GM18505 (cell line): Measurements from ENCODE around the gene DSTN.

Source experiments
- ATAC-seq: cut with Tn5 transposase; IDR thresholded peaks from one replicate; pipeline ENCODE4 v1.9.1; 2021; ENCODE audit not compliant: unreplicated experiment
- POLR2A ChIP-seq: IDR thresholded peaks from 4 replicates; pipeline ENCODE4 v1.6.1; 2011; ENCODE audit warnings: borderline replicate concordance; ENCODE audit not compliant: insufficient read depth, insufficient read length; ENCODE audit errors: extremely low read depth

The DSTN gene

GRCh38 chr20:17640146-17640874 lies 70.4 kb downstream of the DSTN start:
- TF ChIP-seq POLR2A: no peak
- no peak for ATAC-seq

DNA sequence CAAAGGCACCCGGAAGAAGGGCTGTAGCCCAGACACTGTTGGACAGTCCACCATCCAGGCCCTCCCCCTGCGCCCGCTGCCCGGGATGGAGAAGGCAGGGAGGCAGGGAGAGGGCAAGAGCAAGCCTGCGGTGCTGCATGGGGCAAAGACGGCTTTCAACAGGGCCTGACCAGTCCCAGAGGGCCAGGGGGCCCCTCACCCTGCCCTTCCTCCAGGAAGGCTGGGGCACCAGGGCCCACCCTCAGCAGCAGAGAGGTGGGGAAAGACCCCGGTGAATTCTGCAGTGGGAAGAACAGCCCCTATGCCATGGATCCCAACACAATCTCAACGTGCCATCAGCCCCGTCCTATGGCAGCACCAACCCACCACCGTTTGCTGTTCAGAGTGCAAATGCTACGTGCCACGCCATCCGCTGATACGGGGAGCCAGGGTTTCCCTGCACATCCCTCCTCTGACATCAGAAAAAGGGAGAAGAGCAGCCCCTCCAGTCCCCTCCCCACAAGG lies 71.1 kb downstream of the DSTN start:
- ATAC-seq: no peak
- TF ChIP-seq POLR2A: no peak

DNA sequence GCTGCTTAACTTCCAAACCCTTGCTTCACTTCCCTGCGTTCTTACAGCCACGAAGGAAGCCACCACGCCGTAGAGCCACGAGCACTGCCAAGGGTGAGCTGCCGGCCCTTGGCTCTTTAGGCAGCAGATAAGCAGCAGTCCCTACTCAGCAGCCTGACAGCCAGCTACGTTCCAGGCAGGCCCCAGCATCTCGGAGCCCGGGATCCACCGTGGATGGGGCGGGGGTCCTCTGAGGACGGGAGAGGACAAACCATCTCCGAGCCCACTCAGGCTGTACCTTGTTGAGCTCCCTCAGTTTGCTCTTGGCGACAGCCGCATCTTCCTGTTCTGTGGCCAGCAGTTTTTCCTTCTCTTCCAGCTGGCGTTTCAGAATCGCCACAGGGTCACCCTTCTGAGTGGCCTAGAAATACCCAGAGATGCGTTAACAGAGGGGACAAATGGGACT lies 71.7 kb downstream of the DSTN start:
- no peak for ATAC-seq
- no peak for TF ChIP-seq POLR2A

GRCh38 chr20:17641993-17642392 lies 72.1 kb downstream of the DSTN start:
- no peak for TF ChIP-seq POLR2A
- no peak for ATAC-seq

- TF ChIP-seq POLR2A: no peak
- no peak for ATAC-seq
Observed at GRCh38 chr20:17642404-17643269, 72.8 kb downstream of the DSTN start.

- TF ChIP-seq POLR2A: no peak
- ATAC-seq: no peak
Observed at GRCh38 chr20:17643531-17644188, 73.8 kb downstream of the DSTN start.

- TF ChIP-seq POLR2A: no peak
- ATAC-seq: no peak
Observed at GRCh38 chr20:17644451-17644850, 74.6 kb downstream of the DSTN start.

- TF ChIP-seq POLR2A: no peak
- ATAC-seq: no peak
Observed at GRCh38 chr20:17645010-17645409, 75.1 kb downstream of the DSTN start.

GRCh38 chr20:17645546-17646208 lies 75.8 kb downstream of the DSTN start:
- no peak for ATAC-seq
- TF ChIP-seq POLR2A: no peak

DNA sequence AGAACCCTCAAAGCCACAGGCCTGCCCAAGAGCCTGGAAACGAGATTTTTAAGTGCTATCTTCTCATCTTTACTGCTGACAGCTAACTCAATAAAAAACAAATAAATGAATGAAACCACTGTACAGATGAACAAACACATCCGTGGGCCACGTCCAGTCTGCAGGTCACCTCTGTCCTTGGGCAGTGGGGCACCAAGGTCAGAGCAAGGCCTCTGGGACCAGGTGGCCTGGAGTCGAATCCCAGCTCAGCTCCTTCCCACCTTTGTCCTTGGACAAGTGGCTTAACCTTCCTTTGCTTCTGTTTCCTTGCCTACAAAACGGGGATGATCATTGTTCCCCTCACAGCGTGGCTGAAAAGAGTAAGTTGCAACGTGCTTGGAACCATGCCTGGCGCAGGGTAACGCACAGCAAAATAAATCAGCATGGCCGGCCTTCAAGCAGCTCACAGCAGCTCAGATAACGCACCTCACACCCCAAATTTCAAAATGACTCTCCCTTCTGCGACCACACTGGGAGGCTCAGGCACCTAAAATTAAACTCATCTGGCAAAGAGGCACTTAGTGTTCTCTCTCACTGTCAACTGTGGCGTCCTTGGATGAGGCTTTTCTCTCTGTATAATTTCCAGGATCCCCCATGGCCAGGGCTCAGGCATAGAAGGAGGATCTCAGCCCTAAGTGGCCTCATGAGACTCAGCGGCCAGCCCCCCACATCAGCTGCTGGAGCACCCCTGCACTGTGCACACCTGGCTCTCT lies 76.5 kb downstream of the DSTN start:
- ATAC-seq: no peak
- TF ChIP-seq POLR2A: no peak

GRCh38 chr20:17646961-17647301 lies 77.1 kb downstream of the DSTN start:
- ATAC-seq: no peak
- TF ChIP-seq POLR2A: no peak
